Activated CD4-positive, alpha-beta memory T cell treated with anti-CD3 and anti-CD28 coated beads for 36 hours (primary cell): ENCODE data around the gene TRMU. TPM values are rescaled to one million over a fixed set of nuclear protein-coding genes. Genes with fewer than 3 reads are reported as not detected.
A peak's percentile ranks its signal among the peaks of the same experiment; 100 is the strongest.

Source experiments
- CTCF ChIA-PET: fragments of 350-600 bp; sonication (Branson Sonifier 250); formaldehyde crosslinking; loops from one replicate; lab custom pipeline; 2021; ENCODE audit warnings: antibody characterized with exemption, inconsistent platforms; lab: Charles Lee
- POLR2A ChIA-PET: fragments of 350-600 bp; sonication (Branson Sonifier 250); formaldehyde crosslinking; loops from one replicate; lab custom pipeline; 2021; ENCODE audit warnings: antibody characterized with exemption; lab: Charles Lee
- DNase-seq: peaks from one replicate; pipeline ENCODE4 v3.0.0-alpha.2; 2020
- H3K27ac Mint-ChIP-seq: one replicate; pipeline ENCODE4 v1.8.0; 2021; ENCODE audit warnings: mixed read lengths
- H3K27me3 Mint-ChIP-seq: one replicate; pipeline ENCODE4 v1.8.0; 2021; ENCODE audit warnings: mixed read lengths
- H3K36me3 Mint-ChIP-seq: one replicate; pipeline ENCODE4 v1.8.0; 2021; ENCODE audit warnings: mixed read lengths
- H3K4me1 Mint-ChIP-seq: one replicate; pipeline ENCODE4 v1.8.0; 2021; ENCODE audit warnings: low read depth, mixed read lengths
- H3K4me3 Mint-ChIP-seq: one replicate; pipeline ENCODE4 v1.8.0; 2021; ENCODE audit warnings: mild to moderate bottlenecking, mixed read lengths
- H3K9me3 Mint-ChIP-seq: one replicate; pipeline ENCODE4 v1.8.0; 2021; ENCODE audit warnings: mixed read lengths
- intact Hi-C: fragments of 100-400 bp; cut with micrococcal nuclease; formaldehyde crosslinking; loops from one replicate; pipeline ENCODE4 v1.15.1; 2023
- total RNA-seq, 2 experiments: library from RNA; stranded (reverse); gene quantifications; one replicate each; pipeline ENCODE4 v1.2.3, GENCODE V29; 2021

TRMU gene
- total RNA-seq, 2 experiments from 2014 or later = 61.3 to 63.2 TPM

- CTCF ChIA-PET = no interaction called here
- H3K36me3 Mint-ChIP-seq = peaks cover 19% of the 10 kb centered on the region
- no peaks in the 10 kb centered on the region for H3K9me3 Mint-ChIP-seq
- no peak overlapping the region for H3K27ac Mint-ChIP-seq
- H3K4me3 Mint-ChIP-seq = no peak overlapping the region
- DNase-seq = no peak
- no peaks in the 10 kb centered on the region for H3K27me3 Mint-ChIP-seq
- intact Hi-C loops = no loop called here
- H3K4me1 Mint-ChIP-seq = no peaks in the 10 kb centered on the region
- POLR2A ChIA-PET = interaction anchor here (1.3 kb wide), 1 partner anchor 10 kb away, joined by 4 read pairs; the partner anchor contains the start of gene TRMU
These were observed 9.3 kb upstream of the TRMU start for GRCh38 chr22:46326066-46326680.

GRCh38 chr22:46327691-46328465, 7.6 kb upstream of the TRMU start:
- no peaks in the 10 kb centered on the region for H3K4me1 Mint-ChIP-seq
- no peaks in the 10 kb centered on the region for H3K9me3 Mint-ChIP-seq
- H3K36me3 Mint-ChIP-seq = peaks cover 22% of the 10 kb centered on the region
- no peaks in the 10 kb centered on the region for H3K27me3 Mint-ChIP-seq
- no peak overlapping the region for H3K4me3 Mint-ChIP-seq
- no peak overlapping the region for H3K27ac Mint-ChIP-seq
- no peak for DNase-seq
- intact Hi-C loops = no loop called here
- CTCF ChIA-PET = no interaction called here
- POLR2A ChIA-PET = no interaction called here

- no peak overlapping the region for H3K27ac Mint-ChIP-seq
- H3K27me3 Mint-ChIP-seq = no peaks in the 10 kb centered on the region
- POLR2A ChIA-PET = no interaction called here
- DNase-seq = no peak
- H3K9me3 Mint-ChIP-seq = no peaks in the 10 kb centered on the region
- CTCF ChIA-PET = interaction anchor here (0.5 to 0.8 kb wide), 2 partner anchors 253 to 323 kb away, joined by 3 read pairs; no protein-coding TSS in a partner anchor
- H3K36me3 Mint-ChIP-seq = peaks cover 19% of the 10 kb centered on the region
- no peak overlapping the region for H3K4me3 Mint-ChIP-seq
- no peaks in the 10 kb centered on the region for H3K4me1 Mint-ChIP-seq
- intact Hi-C loops = no loop called here
These were observed 6.7 kb upstream of the TRMU start for GRCh38 chr22:46328797-46329196.

GRCh38 chr22:46329616-46330015, 5.9 kb upstream of the TRMU start:
- Mint-ChIP-seq H3K36me3 (peaks cover 17% of the 10 kb centered on the region), H3K9me3 (no peaks in the 10 kb centered on the region), H3K27me3 (no peaks in the 10 kb centered on the region), H3K4me3 (no peak overlapping the region), H3K4me1 (peaks cover 3% of the 10 kb centered on the region), H3K27ac (no peak overlapping the region)
- POLR2A ChIA-PET = no interaction called here
- intact Hi-C loops = no loop called here
- CTCF ChIA-PET = interaction anchor here (0.7 kb wide), 1 partner anchor 10 kb away, joined by 3 read pairs; no protein-coding TSS in a partner anchor
- no peak for DNase-seq

GRCh38 chr22:46330426-46330825, 5.1 kb upstream of the TRMU start:
- Mint-ChIP-seq H3K4me3 (no peak overlapping the region), H3K4me1 (peaks cover 5% of the 10 kb centered on the region), H3K27ac (no peak overlapping the region), H3K36me3 (peaks cover 17% of the 10 kb centered on the region), H3K9me3 (no peaks in the 10 kb centered on the region), H3K27me3 (no peaks in the 10 kb centered on the region)
- intact Hi-C loops = no loop called here
- no peak for DNase-seq
- POLR2A ChIA-PET = no interaction called here
- CTCF ChIA-PET = no interaction called here

GRCh38 chr22:46331496-46331895, 4.0 kb upstream of the TRMU start:
- ChIA-PET CTCF (no interaction called here), POLR2A (interaction anchor here (0.7 kb wide), 1 partner anchor 52 kb away, joined by 3 read pairs; no protein-coding TSS in a partner anchor)
- peaks cover 19% of the 10 kb centered on the region for H3K36me3 Mint-ChIP-seq

GRCh38 chr22:46336119-46337078, 885 bp downstream of the TRMU start:
- ChIA-PET CTCF (interaction anchor here (0.7 to 3.6 kb wide), 9 partner anchors 19 to 330 kb away, joined by 3 to 19 read pairs (median 3); no protein-coding TSS in a partner anchor), POLR2A (interaction anchor here (0.6 to 2.2 kb wide), 2 partner anchors 10 to 132 kb away, joined by 3 to 4 read pairs; no protein-coding TSS in a partner anchor)
- Mint-ChIP-seq H3K4me1 (peaks cover 37% of the 10 kb centered on the region), H3K9me3 (no peaks in the 10 kb centered on the region), H3K27me3 (no peaks in the 10 kb centered on the region), H3K27ac (peak overlapping the region; percentile 82), H3K4me3 (peak overlapping the region; percentile 98), H3K36me3 (peaks cover 39% of the 10 kb centered on the region)
- intact Hi-C loops = no loop called here
- peak; percentile 46 for DNase-seq

More at GRCh38 chr22:46331496-46331895, 4.0 kb upstream of the TRMU start:
- H3K9me3 Mint-ChIP-seq = no peaks in the 10 kb centered on the region
- H3K27ac Mint-ChIP-seq = no peak overlapping the region
- intact Hi-C loops = no loop called here
- no peaks in the 10 kb centered on the region for H3K27me3 Mint-ChIP-seq
- H3K4me3 Mint-ChIP-seq = no peak overlapping the region
- peaks cover 8% of the 10 kb centered on the region for H3K4me1 Mint-ChIP-seq
- no peak for DNase-seq

GRCh38 chr22:46337870-46338269, 2.4 kb downstream of the TRMU start:
- Mint-ChIP-seq H3K36me3 (peaks cover 42% of the 10 kb centered on the region), H3K9me3 (no peaks in the 10 kb centered on the region), H3K27me3 (no peaks in the 10 kb centered on the region), H3K4me3 (no peak overlapping the region), H3K27ac (no peak overlapping the region), H3K4me1 (peaks cover 37% of the 10 kb centered on the region)
- ChIA-PET CTCF (interaction anchor here (1.6 to 3.6 kb wide), 2 partner anchors 21 to 30 kb away, joined by 4 to 19 read pairs; no protein-coding TSS in a partner anchor), POLR2A (no interaction called here)
- DNase-seq = no peak
- intact Hi-C loops = no loop called here

GRCh38 chr22:46338636-46339035, 3.1 kb downstream of the TRMU start:
- Mint-ChIP-seq H3K27me3 (no peaks in the 10 kb centered on the region), H3K4me1 (peaks cover 37% of the 10 kb centered on the region), H3K27ac (no peak overlapping the region), H3K9me3 (no peaks in the 10 kb centered on the region), H3K36me3 (peaks cover 48% of the 10 kb centered on the region), H3K4me3 (no peak overlapping the region)
- intact Hi-C loops = no loop called here
- CTCF ChIA-PET = interaction anchor here (3.6 kb wide), 1 partner anchor 29 kb away, joined by 19 read pairs; no protein-coding TSS in a partner anchor
- no peak for DNase-seq
- POLR2A ChIA-PET = no interaction called here

GRCh38 chr22:46339956-46340355, 4.4 kb downstream of the TRMU start:
- POLR2A ChIA-PET = no interaction called here
- DNase-seq = no peak
- H3K27ac Mint-ChIP-seq = no peak overlapping the region
- intact Hi-C loops = no loop called here
- no peaks in the 10 kb centered on the region for H3K27me3 Mint-ChIP-seq
- H3K36me3 Mint-ChIP-seq = peaks cover 56% of the 10 kb centered on the region
- CTCF ChIA-PET = interaction anchor here (0.9 to 1.1 kb wide), 1 partner anchor 28 kb away, joined by 3 to 6 read pairs; no protein-coding TSS in a partner anchor
- H3K9me3 Mint-ChIP-seq = no peaks in the 10 kb centered on the region
- H3K4me1 Mint-ChIP-seq = peaks cover 33% of the 10 kb centered on the region
- H3K4me3 Mint-ChIP-seq = no peak overlapping the region

GRCh38 chr22:46340676-46341075, 5.2 kb downstream of the TRMU start:
- intact Hi-C loops = no loop called here
- no peak overlapping the region for H3K4me3 Mint-ChIP-seq
- ChIA-PET CTCF (interaction anchor here (0.7 to 1.1 kb wide), 2 partner anchors 27 to 334 kb away, joined by 3 to 6 read pairs; no protein-coding TSS in a partner anchor), POLR2A (interaction anchor here (0.6 kb wide), 1 partner anchor 340 kb away, joined by 3 read pairs; no protein-coding TSS in a partner anchor)
- no peaks in the 10 kb centered on the region for H3K9me3 Mint-ChIP-seq
- no peaks in the 10 kb centered on the region for H3K27me3 Mint-ChIP-seq
- no peak overlapping the region for H3K27ac Mint-ChIP-seq
- peaks cover 31% of the 10 kb centered on the region for H3K4me1 Mint-ChIP-seq
- peaks cover 58% of the 10 kb centered on the region for H3K36me3 Mint-ChIP-seq
- DNase-seq = no peak
